Pancreas (tissue), 10 donors: Measurements from ENCODE around the gene SPATA12. TPM values are rescaled to one million over a fixed set of nuclear protein-coding genes. Genes with fewer than 3 reads are reported as not detected.

Experiments
- ATAC-seq, 4 donors: fragments of 200-7000 bp; cut with Tn5 transposase; one replicate each; pipeline versions ENCODE4 v1.8.0 to v1.9.1; 2020; ENCODE audit warnings: mild to moderate bottlenecking in 4 of 4, moderate library complexity in 4 of 4
- DNase-seq, 6 donors: peaks; one replicate each; pipeline ENCODE4 v3.0.0-alpha.2; 2020
- FAIRE-seq: peaks from 2 replicates; lab custom pipeline; 2012; peaks lifted over from hg19 to GRCh38; lab: Jason Lieb, UNC
- H3K27ac ChIP-seq, 4 donors: fragments of 200-600 bp; sonication (generic); 1 replicate in 3 of 4; 2 replicates in 1 of 4; pipeline versions ENCODE4 v1.5.0 to v1.8.0; 2020
- H3K27me3 ChIP-seq, 4 donors: fragments of 200-600 bp; one replicate each; pipeline ENCODE4 v1.8.0; 2021
- H3K36me3 ChIP-seq, 3 donors: fragments of 200-600 bp; sonication (generic) in 1 of 3; one replicate each; pipeline versions ENCODE4 v1.5.0 to v1.8.0; 2020 to 2021
- H3K4me1 ChIP-seq, 3 donors: fragments of 200-600 bp; one replicate each; pipeline ENCODE4 v1.8.0; 2021
- H3K4me3 ChIP-seq, 4 donors: fragments of 200-600 bp; sonication (generic) in 2 of 4; one replicate each; pipeline versions ENCODE4 v1.5.0 to v1.8.0; 2020 to 2021
- H3K9me3 ChIP-seq, 4 donors: fragments of 200-600 bp; one replicate each; pipeline ENCODE4 v1.8.0; 2021
- CTCF ChIP-seq, 4 donors: fragments of 200-600 bp; sonication (generic) in 3 of 4; IDR thresholded peaks; one replicate each; pipeline versions ENCODE4 v1.5.0 to v1.8.0; 2021; ENCODE audit warnings: antibody characterized with exemption in 4 of 4
- WGBS, 2 donors: extraction: QIAGEN DNeasy Blood & Tissue Kit; methylation state at CpG; one replicate each; pipeline ENCODE4 v1.1.7; 2013; 5-methylcytosine and 5-hydroxymethylcytosine counted together
- intact Hi-C, 3 donors: fragments of 100-400 bp; cut with DNase I; formaldehyde crosslinking; loops; one replicate each; pipeline versions ENCODE4 v1.11.1 to v1.14.2; 2022
- polyA plus RNA-seq, 2 donors: library from polyadenylated mRNA; stranded (reverse); fragments of 200-250 nt; gene quantifications; one replicate each; pipeline ENCODE4 v1.2.3, GENCODE V29; 2013
- total RNA-seq, 6 donors: library from RNA; stranded (reverse); fragmentation: NEBNext Ultra II Directional in 4 of 6; extraction: Animal tissue kit (Norgen Biotek cat#: 25700) in 4 of 6; gene quantifications; one replicate each; pipeline versions ENCODE4 v1.2.1 to v1.2.4, GENCODE V29; 2021 to 2023
- donor health status: healthy with polysubstance abuse.
- donor health status: DM: no; HTN: no; CAD: no; lungs with moderate emphysema.
- donor health status: DM: no; HTN: no; CAD: no.
- donor health status: control.
- donor health status: control.
- donor health status: Bipolar disorder and iron deficiency.
- donor health status: DM: yes; HTN: yes; CAD: no.
- donor health status: DM: no; HTN: no; CAD: no.
- donor health status: DM: no; HTN: no; CAD: no.
- donor health status: DM: yes; HTN: yes; CAD: no.

The SPATA12 gene
- total and polyA plus RNA-seq, 8 donors = 0.06 to 0.12 TPM; not detected in 6

- Histone ChIP-seq H3K4me3 (no peak overlapping the region), H3K27me3 (no peaks in the 10 kb centered on the region), H3K27ac (no peak overlapping the region), H3K9me3 (no peaks in the 10 kb centered on the region), H3K36me3 (no peaks in the 10 kb centered on the region), H3K4me1 (peaks cover 0 to 5% (median 0%) of the 10 kb centered on the region in 3 donors)
- ATAC-seq = peak; percentile 48 to 85 (median 70)
- DNase-seq = peak in 2 of 6 donors; percentile 10 to 20
- no peak for FAIRE-seq
- intact Hi-C loops = no loop called here
- WGBS, 2 donors = 67 to 68% methylated on average over 8 of the region's 8 CpGs
- TF ChIP-seq CTCF (IDR thresholded peaks at IDR 0.05) = no peak
Measured at GRCh38 chr3:57048052-57048671, 12.3 kb upstream of the SPATA12 start.

- intact Hi-C loops = no loop called here
- no peak for FAIRE-seq
- no peak for ATAC-seq
- 75 to 79% methylated on average over 4 of the region's 4 CpGs for WGBS, 2 donors
- no peak overlapping the region for H3K4me3 ChIP-seq
- no peaks in the 10 kb centered on the region for H3K36me3 ChIP-seq
- TF ChIP-seq CTCF (IDR thresholded peaks at IDR 0.05) = no peak
- H3K27ac ChIP-seq = no peak overlapping the region
- H3K9me3 ChIP-seq = no peaks in the 10 kb centered on the region
- H3K27me3 ChIP-seq = no peaks in the 10 kb centered on the region
- no peak for DNase-seq
- H3K4me1 ChIP-seq = peaks cover 0 to 5% (median 0%) of the 10 kb centered on the region in 3 donors
Measured at GRCh38 chr3:57048728-57049127, 11.7 kb upstream of the SPATA12 start.

- ATAC-seq (no peak), DNase-seq (no peak), FAIRE-seq (no peak)
- no peak for TF ChIP-seq CTCF (IDR thresholded peaks at IDR 0.05)
- H3K36me3 ChIP-seq = no peaks in the 10 kb centered on the region
- WGBS, 2 donors = 88 to 92% methylated on average over 5 of the region's 5 CpGs
- H3K4me1 ChIP-seq = no peaks in the 10 kb centered on the region
- no peak overlapping the region for H3K4me3 ChIP-seq
- H3K27me3 ChIP-seq = no peaks in the 10 kb centered on the region
- no peaks in the 10 kb centered on the region for H3K9me3 ChIP-seq
- intact Hi-C loops = no loop called here
- H3K27ac ChIP-seq = no peak overlapping the region
Measured at GRCh38 chr3:57052662-57053061, 7.8 kb upstream of the SPATA12 start.

GRCh38 chr3:57053122-57053521 lies 7.3 kb upstream of the SPATA12 start:
- no peaks in the 10 kb centered on the region for H3K27me3 ChIP-seq
- TF ChIP-seq CTCF (IDR thresholded peaks at IDR 0.05) = no peak
- no peaks in the 10 kb centered on the region for H3K4me1 ChIP-seq
- FAIRE-seq (no peak), ATAC-seq (no peak), DNase-seq (no peak)
- WGBS, 2 donors = 88% methylated on average over 6 of the region's 6 CpGs
- intact Hi-C loops = no loop called here
- no peaks in the 10 kb centered on the region for H3K9me3 ChIP-seq
- no peak overlapping the region for H3K4me3 ChIP-seq
- no peaks in the 10 kb centered on the region for H3K36me3 ChIP-seq
- H3K27ac ChIP-seq = no peak overlapping the region

GRCh38 chr3:57057351-57057750 lies 3.1 kb upstream of the SPATA12 start:
- Histone ChIP-seq H3K27me3 (no peaks in the 10 kb centered on the region), H3K27ac (no peak overlapping the region), H3K4me3 (no peak overlapping the region), H3K4me1 (peaks cover 0 to 2% (median 0%) of the 10 kb centered on the region in 3 donors), H3K36me3 (no peaks in the 10 kb centered on the region), H3K9me3 (no peaks in the 10 kb centered on the region)
- DNase-seq (no peak), FAIRE-seq (no peak), ATAC-seq (no peak)
- WGBS, 2 donors = 70 to 76% methylated on average over 6 of the region's 6 CpGs
- intact Hi-C loops = no loop called here
- no peak for TF ChIP-seq CTCF (IDR thresholded peaks at IDR 0.05)
